WTC11 (cell line): ENCODE data around the gene MTA1. TPM values are rescaled to one million over a fixed set of nuclear protein-coding genes. Genes with fewer than 3 reads are reported as not detected.

Source experiments
- ATAC-seq: fragments of 200-7000 bp; cut with Tn5 transposase; 2 replicates; pipeline ENCODE4 v1.10.0; 2021; ENCODE audit warnings: mild to moderate bottlenecking, moderate library complexity
- CTCF ChIA-PET: fragments of 300-600 bp; sonication (Branson Sonifier 250); formaldehyde crosslinking; loops from one replicate; lab custom pipeline; 2021; ENCODE audit warnings: antibody characterized with exemption; lab: Charles Lee
- POLR2A ChIA-PET: fragments of 350-600 bp; sonication (Branson Sonifier 250); formaldehyde crosslinking; loops from one replicate; lab custom pipeline; 2021; ENCODE audit warnings: antibody characterized with exemption; lab: Charles Lee
- DNase-seq: peaks from one replicate; pipeline ENCODE4 v3.0.0; 2021; ENCODE audit warnings: low spot score
- H3K27ac Mint-ChIP-seq: 2 replicates; pipeline ENCODE4 v1.8.0; 2021; ENCODE audit warnings: mixed read lengths
- H3K27me3 Mint-ChIP-seq: 2 replicates; pipeline ENCODE4 v1.8.0; 2021; ENCODE audit warnings: low read depth, mild to moderate bottlenecking, moderate library complexity, mixed read lengths
- H3K36me3 Mint-ChIP-seq: 2 replicates; pipeline ENCODE4 v1.8.0; 2021; ENCODE audit warnings: mixed read lengths
- H3K4me1 Mint-ChIP-seq: 2 replicates; pipeline ENCODE4 v1.8.0; 2022; ENCODE audit warnings: mixed read lengths
- H3K4me3 Mint-ChIP-seq: 2 replicates; pipeline ENCODE4 v1.8.0; 2021; ENCODE audit warnings: mild to moderate bottlenecking, moderate library complexity, mixed read lengths
- H3K9me3 Mint-ChIP-seq: 2 replicates; pipeline ENCODE4 v1.8.0; 2021; ENCODE audit warnings: mixed read lengths
- ATF2 ChIP-seq: sonication (generic); formaldehyde crosslinking; IDR thresholded peaks from 2 replicates; pipeline ENCODE4 v1.8.1; 2022; ENCODE audit warnings: low read depth, missing genetic modification reagents, borderline replicate concordance
- ATF3 ChIP-seq: sonication (generic); formaldehyde crosslinking; conservative IDR thresholded peaks from 2 replicates; pipeline ENCODE4 v1.8.1; 2022; ENCODE audit warnings: mild to moderate bottlenecking, missing genetic modification reagents
- ATF6 ChIP-seq: sonication (generic); formaldehyde crosslinking; IDR thresholded peaks from 2 replicates; pipeline ENCODE4 v1.8.1; 2023; ENCODE audit warnings: mild to moderate bottlenecking, missing genetic modification reagents
- CDX4 ChIP-seq: fragments of 250-450 bp; sonication (Bioruptor Pico); IDR thresholded peaks from 2 replicates; pipeline ENCODE4 v1.9.0; 2021; ENCODE audit warnings: moderate library complexity, mild to moderate bottlenecking, inconsistent platforms, borderline replicate concordance
- E2F4 ChIP-seq: sonication (generic); formaldehyde crosslinking; IDR thresholded peaks from 2 replicates; pipeline ENCODE4 v1.8.1; 2022; ENCODE audit warnings: low read depth, mild to moderate bottlenecking, moderate library complexity, missing genetic modification reagents, borderline replicate concordance
- E2F5 ChIP-seq: sonication (generic); formaldehyde crosslinking; IDR thresholded peaks from 2 replicates; pipeline ENCODE4 v1.8.1; 2022; ENCODE audit warnings: mild to moderate bottlenecking, moderate library complexity, missing genetic modification reagents
- FOXP1 ChIP-seq: sonication (generic); formaldehyde crosslinking; IDR thresholded peaks from 2 replicates; pipeline ENCODE4 v1.8.0; 2022; ENCODE audit warnings: missing genetic modification reagents, mild to moderate bottlenecking, moderate library complexity, borderline replicate concordance
- GABPB1 ChIP-seq: sonication (generic); formaldehyde crosslinking; IDR thresholded peaks from 2 replicates; pipeline ENCODE4 v1.8.1; 2023; ENCODE audit warnings: mild to moderate bottlenecking, missing genetic modification reagents
- HMGA2 ChIP-seq: fragments of 250-450 bp; sonication (Bioruptor Pico); IDR thresholded peaks from 2 replicates; pipeline ENCODE4 v1.4.0; 2021; ENCODE audit warnings: mild to moderate bottlenecking, moderate library complexity
- KAT7 ChIP-seq: sonication (generic); formaldehyde crosslinking; IDR thresholded peaks from 2 replicates; pipeline ENCODE4 v1.8.1; 2023; ENCODE audit warnings: missing genetic modification reagents, mild to moderate bottlenecking, borderline replicate concordance
- MXD4 ChIP-seq: fragments of 250-450 bp; sonication (Bioruptor Pico); IDR thresholded peaks from 2 replicates; pipeline ENCODE4 v1.8.0; 2021; ENCODE audit warnings: mild to moderate bottlenecking, moderate library complexity, borderline replicate concordance
- NFE2L1 ChIP-seq: sonication (generic); formaldehyde crosslinking; IDR thresholded peaks from 2 replicates; pipeline ENCODE4 v1.8.1; 2023; ENCODE audit warnings: missing genetic modification reagents
- NFYB ChIP-seq: sonication (generic); formaldehyde crosslinking; conservative IDR thresholded peaks from 2 replicates; pipeline ENCODE4 v1.8.0; 2022; ENCODE audit warnings: low read depth, missing genetic modification reagents
- NR2C2 ChIP-seq: sonication (generic); formaldehyde crosslinking; IDR thresholded peaks from 2 replicates; pipeline ENCODE4 v1.8.0; 2022; ENCODE audit warnings: mild to moderate bottlenecking, missing genetic modification reagents
- OVOL2 ChIP-seq: fragments of 250-450 bp; sonication (Bioruptor Pico); IDR thresholded peaks from 2 replicates; pipeline ENCODE4 v1.9.0; 2021; ENCODE audit warnings: mild to moderate bottlenecking, borderline replicate concordance
- RORB ChIP-seq: fragments of 250-450 bp; sonication (Bioruptor Pico); IDR thresholded peaks from 2 replicates; pipeline ENCODE4 v1.9.0; 2021; ENCODE audit warnings: mild to moderate bottlenecking
- SMAD3 ChIP-seq: sonication (generic); formaldehyde crosslinking; IDR thresholded peaks from 2 replicates; pipeline ENCODE4 v1.8.0; 2022; ENCODE audit warnings: missing genetic modification reagents, mild to moderate bottlenecking, borderline replicate concordance
- STAT6 ChIP-seq: sonication (generic); formaldehyde crosslinking; conservative IDR thresholded peaks from 2 replicates; pipeline ENCODE4 v1.8.1; 2023; ENCODE audit warnings: mild to moderate bottlenecking, low read depth, missing genetic modification reagents, moderate library complexity
- ZBTB21 ChIP-seq: sonication (generic); formaldehyde crosslinking; IDR thresholded peaks from 2 replicates; pipeline ENCODE4 v1.8.1; 2023; ENCODE audit warnings: mild to moderate bottlenecking, missing genetic modification reagents, borderline replicate concordance
- ZBTB43 ChIP-seq: sonication (generic); formaldehyde crosslinking; IDR thresholded peaks from 2 replicates; pipeline ENCODE4 v1.8.1; 2023; ENCODE audit warnings: mild to moderate bottlenecking, missing genetic modification reagents
- ZNF219 ChIP-seq: sonication (generic); formaldehyde crosslinking; IDR thresholded peaks from 2 replicates; pipeline ENCODE4 v1.8.0; 2023; ENCODE audit warnings: missing genetic modification reagents, mild to moderate bottlenecking, borderline replicate concordance
- ZNF232 ChIP-seq: sonication (generic); formaldehyde crosslinking; IDR thresholded peaks from 2 replicates; pipeline ENCODE4 v1.8.0; 2022; ENCODE audit warnings: mild to moderate bottlenecking, missing genetic modification reagents
- ZNF416 ChIP-seq: fragments of 250-450 bp; sonication (Bioruptor Pico); IDR thresholded peaks from 2 replicates; pipeline ENCODE4 v1.9.0; 2021; ENCODE audit warnings: mild to moderate bottlenecking, inconsistent platforms
- ZNF423 ChIP-seq: fragments of 250-450 bp; sonication (Bioruptor Pico); IDR thresholded peaks from 2 replicates; pipeline ENCODE4 v2.1.2; 2022; ENCODE audit warnings: mild to moderate bottlenecking, moderate library complexity
- ZNF671 ChIP-seq: fragments of 250-450 bp; sonication (Bioruptor Pico); IDR thresholded peaks from 2 replicates; pipeline ENCODE4 v1.8.0; 2021; ENCODE audit warnings: mild to moderate bottlenecking
- total RNA-seq: library from RNA; stranded (reverse); gene quantifications from 3 replicates; pipeline ENCODE4 v1.2.3, GENCODE V29; 2021

The MTA1 gene
- total RNA-seq, 1 experiment from 2014 or later = 279 TPM

GRCh38 chr14:105490572-105491365 is 71.1 kb downstream of the MTA1 start, which contains the start of gene TEDC1:
Gene TEDC1, plus strand, starts transcription at chr14:105491246. Its CDS starts 130 bp downstream, at chr14:105491376.
- Mint-ChIP-seq H3K36me3 (no peaks in the 10 kb centered on the region), H3K9me3 (no peaks in the 10 kb centered on the region), H3K27ac (no peak within 1 kb of the TSS; the same call in none of the 2 replicates), H3K4me1 (peaks cover 4% of the 10 kb centered on the region), H3K4me3 (peak within 1 kb of the TSS; percentile 71), H3K27me3 (peaks cover 38% of the 10 kb centered on the region)
- POLR2A ChIA-PET = interaction anchor here (1.7 kb wide), 1 partner anchor 10 kb away, joined by 10 read pairs; no protein-coding TSS in a partner anchor
- DNase-seq = peak; percentile 97
- CTCF ChIA-PET = interaction anchor here (0.6 to 3.4 kb wide), 18 partner anchors 8 to 336 kb away, joined by 3 to 93 read pairs (median 8); partner anchors contain the start of gene BRF1
- peak; percentile 82 for ATAC-seq
- TF ChIP-seq ATF6 = no peak
- TF ChIP-seq NR2C2 (CRISPR knock-in tag) = no peak
- TF ChIP-seq E2F5 (CRISPR knock-in tag) = no peak; the same call in none of the 2 replicates
- TF ChIP-seq ZBTB21 (CRISPR knock-in tag) = 0 out of 2 replicates have a peak, but pooled peaks have one; percentile 39
- 0 out of 2 replicates have a peak, but pooled peaks have one; percentile 32 for TF ChIP-seq HMGA2 (CRISPR knock-in tag)
- no peak for TF ChIP-seq OVOL2 (CRISPR knock-in tag)
- TF ChIP-seq GABPB1 (CRISPR knock-in tag) = peak; percentile 92
- no peak for TF ChIP-seq NFE2L1 (CRISPR knock-in tag)
- TF ChIP-seq ZNF423 (CRISPR knock-in tag) = peak; percentile 92
- no peak for TF ChIP-seq ZNF671 (CRISPR knock-in tag)
- no peak for TF ChIP-seq MXD4 (CRISPR knock-in tag)
- TF ChIP-seq STAT6 = no peak
- no peak for TF ChIP-seq ATF3
- TF ChIP-seq E2F4 = peak; percentile 94
- peak; percentile 96 for TF ChIP-seq NFYB (CRISPR knock-in tag)
- TF ChIP-seq FOXP1 (CRISPR knock-in tag) = peak; percentile 53; the same call in 1 of the 2 replicates
- TF ChIP-seq ZNF219 (CRISPR knock-in tag) = 0 out of 2 replicates have a peak, but pooled peaks have one; percentile 14
- TF ChIP-seq ZNF232 = peak; percentile 85
- no peak for TF ChIP-seq CDX4 (CRISPR knock-in tag)
- 0 out of 2 replicates have a peak, but pooled peaks have one; percentile 25 for TF ChIP-seq ZBTB43
- no peak for TF ChIP-seq SMAD3 (CRISPR knock-in tag)
- no peak for TF ChIP-seq ATF2
- TF ChIP-seq KAT7 (CRISPR knock-in tag) = no peak
- no peak for TF ChIP-seq ZNF416 (CRISPR knock-in tag)
- no peak for TF ChIP-seq RORB
